Common myeloid progenitor, CD34-positive (primary cell): Measurements from ENCODE around the gene CPA4.

ENCODE experiments used
- CTCF ChIA-PET: fragments of 350-600 bp; sonication (Branson Sonifier 250); formaldehyde crosslinking; loops from one replicate; lab custom pipeline; 2021; ENCODE audit warnings: antibody characterized with exemption; lab: Charles Lee
- POLR2A ChIA-PET: fragments of 350-600 bp; sonication (Branson Sonifier 250); formaldehyde crosslinking; loops from one replicate; lab custom pipeline; 2021; ENCODE audit warnings: antibody characterized with exemption; lab: Charles Lee
- DNase-seq, 3 donors: peaks; one replicate each; pipeline versions ENCODE4 v3.0.0 to v3.0.0-alpha.2; 2013
- H3K27ac ChIP-seq, 2 experiments: 1 replicate in 1 of 2; 2 replicates in 1 of 2; pipeline ENCODE4 v1.7.0; 2013; ENCODE audit warnings: inconsistent platforms in 2 of 2, low read length in 2 of 2, mild to moderate bottlenecking in 2 of 2, low read depth in 1 of 2, moderate library complexity in 1 of 2; ENCODE audit not compliant: severe bottlenecking in 2 of 2, insufficient read depth in 1 of 2, poor library complexity in 1 of 2
- H3K27me3 ChIP-seq, 5 experiments: replicated peaks in 2 of 5; 1 replicate in 3 of 5; 2 replicates in 2 of 5; pipeline versions ENCODE4 v1.6.1 to v1.7.0; 2013; ENCODE audit warnings: low read length in 4 of 5, mild to moderate bottlenecking in 2 of 5, moderate library complexity in 2 of 5, inconsistent platforms in 1 of 5; ENCODE audit not compliant: insufficient read depth in 5 of 5, control insufficient read depth in 4 of 5
- H3K36me3 ChIP-seq, 4 experiments: 1 replicate in 2 of 4; 2 replicates in 2 of 4; pipeline versions ENCODE4 v1.6.1 to v1.7.0; 2013; ENCODE audit warnings: low read length in 3 of 4, control low read depth in 1 of 4, mild to moderate bottlenecking in 1 of 4; ENCODE audit not compliant: control insufficient read depth in 4 of 4, insufficient read depth in 4 of 4
- H3K4me1 ChIP-seq, 4 experiments: 1 replicate in 3 of 4; 2 replicates in 1 of 4; pipeline versions ENCODE4 v1.6.1 to v1.7.1; 2013; ENCODE audit warnings: low read length in 3 of 4, mild to moderate bottlenecking in 3 of 4, control low read depth in 1 of 4, inconsistent platforms in 1 of 4, moderate library complexity in 1 of 4; ENCODE audit not compliant: control insufficient read depth in 4 of 4, insufficient read depth in 4 of 4; ENCODE audit errors: control extremely low read depth in 1 of 4
- H3K4me3 ChIP-seq, 7 experiments: 1 replicate in 4 of 7; 2 replicates in 3 of 7; pipeline versions ENCODE4 v1.5.1 to v1.7.0; 2013; ENCODE audit warnings: mild to moderate bottlenecking in 7 of 7, low read length in 6 of 7, moderate library complexity in 6 of 7, inconsistent platforms in 2 of 7, low read depth in 2 of 7, control low read depth in 1 of 7; ENCODE audit not compliant: insufficient read depth in 4 of 7, control insufficient read depth in 1 of 7; ENCODE audit errors: extremely low read depth in 1 of 7
- H3K9me3 ChIP-seq, 5 experiments: 1 replicate in 4 of 5; 2 replicates in 1 of 5; pipeline versions ENCODE4 v1.6.1 to v1.7.1; 2013; ENCODE audit warnings: low read length in 4 of 5, mild to moderate bottlenecking in 2 of 5, inconsistent platforms in 1 of 5, low read depth in 1 of 5, moderate library complexity in 1 of 5; ENCODE audit not compliant: control insufficient read depth in 4 of 5, insufficient read depth in 2 of 5; ENCODE audit errors: control extremely low read depth in 1 of 5
- WGBS: methylation state at CpG from one replicate; pipeline ENCODE4 v1.1.5; 2013; ENCODE audit not compliant: insufficient coverage; 5-methylcytosine and 5-hydroxymethylcytosine counted together

The CPA4 gene

GRCh38 chr7:130356876-130357611, 64.1 kb downstream of the CPA4 start:
- H3K9me3 ChIP-seq: peaks cover 0 to 23% (median 10%) of the 10 kb centered on the region in 5 experiments
- H3K27me3 ChIP-seq: no peaks in the 10 kb centered on the region
- H3K4me3 ChIP-seq: no peak overlapping the region
- no peak overlapping the region for H3K27ac ChIP-seq
- H3K36me3 ChIP-seq: no peaks in the 10 kb centered on the region
- WGBS: 82% methylated on average over 6 of the region's 16 CpGs
- DNase-seq: peak; percentile 18 to 54 (median 45)
- CTCF ChIA-PET: no interaction called here
- H3K4me1 ChIP-seq: peaks cover 0 to 15% (median 7%) of the 10 kb centered on the region in 4 experiments
- POLR2A ChIA-PET: no interaction called here

GRCh38 chr7:130358471-130358870, 65.5 kb downstream of the CPA4 start:
- Histone ChIP-seq H3K27me3 (no peaks in the 10 kb centered on the region), H3K27ac (no peak overlapping the region), H3K4me3 (no peak overlapping the region), H3K4me1 (peaks cover 0 to 15% (median 7%) of the 10 kb centered on the region in 4 experiments), H3K36me3 (no peaks in the 10 kb centered on the region), H3K9me3 (peaks cover 0 to 23% (median 10%) of the 10 kb centered on the region in 5 experiments)
- no peak for DNase-seq
- WGBS: 93% methylated on average over 4 of the region's 4 CpGs
- CTCF ChIA-PET: no interaction called here
- POLR2A ChIA-PET: no interaction called here

GRCh38 chr7:130359276-130359857, 66.4 kb downstream of the CPA4 start:
- DNase-seq: no peak
- Histone ChIP-seq H3K9me3 (peaks cover 0 to 23% (median 10%) of the 10 kb centered on the region in 5 experiments), H3K4me1 (peaks cover 0 to 15% (median 7%) of the 10 kb centered on the region in 4 experiments), H3K36me3 (no peaks in the 10 kb centered on the region), H3K27me3 (no peaks in the 10 kb centered on the region), H3K4me3 (no peak overlapping the region), H3K27ac (no peak overlapping the region)
- POLR2A ChIA-PET: no interaction called here
- CTCF ChIA-PET: no interaction called here
- WGBS: 100% methylated on average over 2 of the region's 5 CpGs

- H3K4me3 ChIP-seq: no peak overlapping the region
- no peak for DNase-seq
- H3K36me3 ChIP-seq: no peaks in the 10 kb centered on the region
- CTCF ChIA-PET: interaction anchor here (0.6 kb wide), 1 partner anchor 20 kb away, joined by 3 read pairs; no protein-coding TSS in a partner anchor
- no peak overlapping the region for H3K27ac ChIP-seq
- no peaks in the 10 kb centered on the region for H3K27me3 ChIP-seq
- H3K4me1 ChIP-seq: peaks cover 0 to 15% (median 7%) of the 10 kb centered on the region in 4 experiments
- 100% methylated on average over 1 of the region's 3 CpGs for WGBS
- POLR2A ChIA-PET: no interaction called here
- H3K9me3 ChIP-seq: peaks cover 0 to 23% (median 10%) of the 10 kb centered on the region in 5 experiments
Observed at GRCh38 chr7:130360518-130360917, 67.6 kb downstream of the CPA4 start.

GRCh38 chr7:130361681-130362080, 68.7 kb downstream of the CPA4 start:
- peaks cover 0 to 7% (median 3%) of the 10 kb centered on the region in 4 experiments for H3K4me1 ChIP-seq
- WGBS: over 99% methylated on average over 7 of the region's 7 CpGs

GRCh38 chr7:130362251-130362816, 69.4 kb downstream of the CPA4 start:
- no peak overlapping the region for H3K4me3 ChIP-seq
- CTCF ChIA-PET: no interaction called here
- POLR2A ChIA-PET: no interaction called here
- whole genome bisulfite sequencing: 94% methylated on average over 8 of the region's 10 CpGs
- H3K4me1 ChIP-seq: peaks cover 0 to 9% (median 6%) of the 10 kb centered on the region in 4 experiments
- peaks cover 0 to 23% (median 10%) of the 10 kb centered on the region in 5 experiments for H3K9me3 ChIP-seq
- H3K27ac ChIP-seq: no peak overlapping the region
- no peaks in the 10 kb centered on the region for H3K36me3 ChIP-seq
- no peaks in the 10 kb centered on the region for H3K27me3 ChIP-seq
- DNase-seq: no peak

More at GRCh38 chr7:130361681-130362080, 68.7 kb downstream of the CPA4 start:
- Histone ChIP-seq H3K4me3 (no peak overlapping the region), H3K9me3 (peaks cover 0 to 23% (median 10%) of the 10 kb centered on the region in 5 experiments), H3K36me3 (no peaks in the 10 kb centered on the region), H3K27ac (no peak overlapping the region), H3K27me3 (no peaks in the 10 kb centered on the region)
- DNase-seq: no peak
- ChIA-PET CTCF (no interaction called here), POLR2A (no interaction called here)
